Stimulated activated effector memory CD8-positive, alpha-beta T cell treated with anti-CD3 and anti-CD28 coated beads, Interleukin-12 subunit alpha, Interleukin-12 subunit beta, amount 100 ng/mL, for 72 hours (primary cell): ENCODE measurements around the gene HNRNPU.

Source experiments
- ATAC-seq: fragments of 150-1000 bp; cut with Tn5 transposase; 2 replicates; pipeline ENCODE4 v1.10.0; 2021
- DNase-seq, 2 donors: peaks; one replicate each; pipeline ENCODE4 v3.0.0; 2021 to 2022; ENCODE audit warnings: low spot score in 2 of 2
- H3K27ac Mint-ChIP-seq: one replicate; pipeline ENCODE4 v1.8.0; 2022; ENCODE audit warnings: mild to moderate bottlenecking, mixed read lengths
- H3K36me3 Mint-ChIP-seq: one replicate; pipeline ENCODE4 v1.8.0; 2022; ENCODE audit warnings: mild to moderate bottlenecking, mixed read lengths
- H3K4me1 Mint-ChIP-seq: one replicate; pipeline ENCODE4 v1.8.0; 2022; ENCODE audit warnings: mixed read lengths
- H3K4me3 Mint-ChIP-seq: one replicate; pipeline ENCODE4 v1.8.0; 2022; ENCODE audit warnings: mild to moderate bottlenecking, mixed read lengths
- H3K9me3 Mint-ChIP-seq: one replicate; pipeline ENCODE4 v1.8.0; 2022; ENCODE audit warnings: mixed read lengths

The HNRNPU gene

GRCh38 chr1:244864253-244865027 lies at the start of gene HNRNPU:
Gene HNRNPU (minus strand): TSS chr1:244864543. CDS start chr1:244864307, 236 bp downstream.
- Mint-ChIP-seq H3K9me3 (no peaks in the 10 kb centered on the region), H3K27ac (peak within 1 kb of the TSS; percentile 99), H3K4me3 (peak within 1 kb of the TSS; percentile 83), H3K36me3 (peaks cover 58% of the 10 kb centered on the region), H3K4me1 (peaks cover 32% of the 10 kb centered on the region)
- ATAC-seq (peak; percentile 83), DNase-seq (peak; percentile 96)

GRCh38 chr1:244913806-244914205 lies 49.5 kb upstream of the HNRNPU start:
- H3K9me3 Mint-ChIP-seq, result no peaks in the 10 kb centered on the region
- ATAC-seq, result no peak
- no peak for DNase-seq
- H3K36me3 Mint-ChIP-seq, result no peaks in the 10 kb centered on the region
- peaks cover 6% of the 10 kb centered on the region for H3K4me1 Mint-ChIP-seq
- no peak overlapping the region for H3K4me3 Mint-ChIP-seq
- H3K27ac Mint-ChIP-seq, result no peak overlapping the region

- DNase-seq (no peak), ATAC-seq (no peak)
- no peak overlapping the region for H3K4me3 Mint-ChIP-seq
- H3K27ac Mint-ChIP-seq, result no peak overlapping the region
- no peaks in the 10 kb centered on the region for H3K9me3 Mint-ChIP-seq
- no peaks in the 10 kb centered on the region for H3K4me1 Mint-ChIP-seq
- no peaks in the 10 kb centered on the region for H3K36me3 Mint-ChIP-seq
Measured at GRCh38 chr1:244904119-244904518, 39.8 kb upstream of the HNRNPU start.

GRCh38 chr1:244901400-244902015 lies 37.2 kb upstream of the HNRNPU start:
- no peaks in the 10 kb centered on the region for H3K36me3 Mint-ChIP-seq
- H3K4me3 Mint-ChIP-seq, result no peak overlapping the region
- no peaks in the 10 kb centered on the region for H3K9me3 Mint-ChIP-seq
- ATAC-seq (no peak), DNase-seq (no peak)
- H3K4me1 Mint-ChIP-seq, result no peaks in the 10 kb centered on the region
- H3K27ac Mint-ChIP-seq, result no peak overlapping the region

GRCh38 chr1:244897476-244898254 lies 33.3 kb upstream of the HNRNPU start:
- ATAC-seq (no peak), DNase-seq (no peak)
- Mint-ChIP-seq H3K4me1 (no peaks in the 10 kb centered on the region), H3K4me3 (no peak overlapping the region), H3K27ac (no peak overlapping the region), H3K36me3 (no peaks in the 10 kb centered on the region), H3K9me3 (no peaks in the 10 kb centered on the region)

DNA sequence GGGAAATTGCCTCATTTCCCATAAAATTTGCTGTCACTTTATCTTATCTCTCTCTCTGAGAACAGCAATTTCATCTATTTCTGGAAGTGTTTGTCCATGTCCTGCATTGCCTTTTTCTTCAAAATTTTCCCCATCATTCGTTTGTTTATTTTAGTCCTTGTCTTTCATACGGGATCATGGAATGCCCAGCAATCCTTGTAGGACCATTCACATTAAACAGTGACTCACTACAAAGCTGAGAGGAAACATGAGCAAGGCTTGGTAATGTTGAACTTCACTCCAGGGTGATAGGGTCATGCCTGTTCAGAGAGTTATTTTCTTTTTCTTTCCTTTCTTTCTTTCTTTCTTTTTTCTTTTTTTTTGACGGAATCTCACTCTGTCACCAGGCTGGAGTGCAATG lies 32.2 kb upstream of the HNRNPU start:
- Mint-ChIP-seq H3K4me3 (no peak overlapping the region), H3K9me3 (no peaks in the 10 kb centered on the region), H3K4me1 (no peaks in the 10 kb centered on the region), H3K36me3 (no peaks in the 10 kb centered on the region), H3K27ac (no peak overlapping the region)
- ATAC-seq (no peak), DNase-seq (no peak)

DNA sequence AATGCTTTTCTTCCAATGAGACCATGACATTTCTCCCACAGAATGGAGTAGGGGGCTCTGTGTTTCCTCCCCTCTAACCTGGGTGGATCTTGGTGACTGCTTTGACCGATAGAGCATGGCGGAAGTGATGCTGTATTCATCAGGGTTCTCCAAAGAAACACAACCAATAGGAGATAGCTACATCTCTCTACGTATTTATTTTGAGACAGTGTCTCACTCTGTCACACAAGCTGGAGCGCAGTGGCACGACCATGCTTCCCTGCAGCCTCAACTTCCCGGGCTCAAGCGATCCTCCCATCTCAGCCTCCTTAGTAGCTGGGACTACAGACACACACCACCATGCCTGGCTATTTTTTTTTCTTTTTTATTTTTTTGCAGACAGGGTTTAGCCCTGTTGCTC lies 29.5 kb upstream of the HNRNPU start:
- ATAC-seq, result no peak
- Mint-ChIP-seq H3K9me3 (no peaks in the 10 kb centered on the region), H3K27ac (no peak overlapping the region), H3K4me1 (no peaks in the 10 kb centered on the region), H3K36me3 (no peaks in the 10 kb centered on the region), H3K4me3 (no peak overlapping the region)
- no peak for DNase-seq

- DNase-seq, result no peak
- Mint-ChIP-seq H3K4me3 (no peak overlapping the region), H3K4me1 (no peaks in the 10 kb centered on the region), H3K27ac (no peak overlapping the region), H3K9me3 (no peaks in the 10 kb centered on the region), H3K36me3 (no peaks in the 10 kb centered on the region)
- no peak for ATAC-seq
Measured at GRCh38 chr1:244887281-244887680, 22.9 kb upstream of the HNRNPU start.

GRCh38 chr1:244881552-244882280 lies 17.4 kb upstream of the HNRNPU start:
- ATAC-seq (no peak), DNase-seq (no peak)
- Mint-ChIP-seq H3K36me3 (no peaks in the 10 kb centered on the region), H3K4me3 (no peak overlapping the region), H3K4me1 (no peaks in the 10 kb centered on the region), H3K9me3 (no peaks in the 10 kb centered on the region), H3K27ac (no peak overlapping the region)

GRCh38 chr1:244878681-244879080 lies 14.3 kb upstream of the HNRNPU start:
- Mint-ChIP-seq H3K9me3 (no peaks in the 10 kb centered on the region), H3K4me3 (no peak overlapping the region), H3K36me3 (no peaks in the 10 kb centered on the region), H3K4me1 (no peaks in the 10 kb centered on the region), H3K27ac (no peak overlapping the region)
- ATAC-seq (no peak), DNase-seq (no peak)

DNA sequence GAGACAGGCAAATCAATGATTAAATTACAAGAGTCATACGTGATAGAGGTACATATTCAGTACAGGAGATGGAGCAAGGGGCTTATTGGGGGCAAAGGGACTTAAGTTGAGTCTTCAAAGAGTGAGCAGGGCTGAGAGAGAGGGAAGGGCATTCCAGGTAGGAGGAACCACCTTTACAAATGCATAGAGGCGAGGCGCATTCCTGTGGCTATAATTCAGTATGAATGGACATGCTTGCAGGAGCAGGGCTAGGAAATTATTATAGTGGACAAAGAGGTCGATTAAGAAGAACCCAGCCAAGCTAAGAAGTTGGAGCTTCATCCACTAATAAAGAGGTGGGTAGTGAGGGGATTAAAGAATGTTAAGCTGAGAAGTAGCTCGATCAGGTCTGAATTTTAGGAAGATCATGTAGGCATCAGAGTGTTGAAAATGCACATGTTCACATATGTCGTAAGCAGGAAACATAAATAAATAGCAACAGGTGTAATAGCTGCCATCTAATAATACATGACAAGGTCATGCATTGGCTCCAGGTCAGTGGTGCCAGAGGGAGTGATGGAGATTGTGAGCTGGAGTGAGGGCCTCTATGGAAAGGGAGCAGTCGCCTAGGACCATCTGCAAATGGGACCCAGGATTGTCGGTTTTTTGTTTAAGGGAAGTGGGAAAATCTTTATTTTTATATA lies 12.0 kb upstream of the HNRNPU start:
- Mint-ChIP-seq H3K9me3 (no peaks in the 10 kb centered on the region), H3K4me3 (no peak overlapping the region), H3K27ac (no peak overlapping the region), H3K36me3 (no peaks in the 10 kb centered on the region), H3K4me1 (no peaks in the 10 kb centered on the region)
- ATAC-seq, result no peak
- no peak for DNase-seq

DNA sequence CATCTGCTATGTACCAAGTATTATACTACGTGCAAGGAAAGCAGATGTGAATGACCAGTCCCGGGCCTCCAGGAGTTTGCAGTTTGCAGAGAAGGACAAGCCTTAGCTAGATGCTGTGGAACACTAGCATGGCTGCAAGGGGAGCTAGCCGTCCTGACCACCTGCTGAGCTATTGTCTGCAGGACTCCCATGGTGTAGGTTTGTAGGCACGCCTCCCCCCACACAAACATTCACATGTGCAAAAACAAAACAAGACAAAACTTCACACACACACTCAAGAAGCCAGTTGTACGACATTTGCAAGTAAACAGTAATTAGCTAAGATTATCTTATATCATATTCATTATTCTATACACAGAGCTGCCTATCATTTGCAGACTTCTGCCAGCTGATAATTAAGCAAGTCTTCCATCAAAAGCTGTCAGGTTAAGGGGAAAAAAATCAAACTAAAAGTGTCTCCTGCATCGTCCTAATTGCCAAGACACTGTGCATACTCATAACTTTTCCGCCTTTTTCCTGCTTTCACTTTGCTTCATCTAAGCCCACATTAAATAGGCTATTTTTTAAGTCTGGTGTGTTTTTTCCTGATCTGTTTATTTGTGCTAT lies 10.7 kb upstream of the HNRNPU start:
- no peak overlapping the region for H3K27ac Mint-ChIP-seq
- no peaks in the 10 kb centered on the region for H3K36me3 Mint-ChIP-seq
- H3K9me3 Mint-ChIP-seq, result no peaks in the 10 kb centered on the region
- H3K4me3 Mint-ChIP-seq, result no peak overlapping the region
- DNase-seq, result no peak
- no peaks in the 10 kb centered on the region for H3K4me1 Mint-ChIP-seq
- ATAC-seq, result no peak

- DNase-seq (no peak), ATAC-seq (no peak)
- peaks cover 6% of the 10 kb centered on the region for H3K4me1 Mint-ChIP-seq
- peaks cover 3% of the 10 kb centered on the region for H3K36me3 Mint-ChIP-seq
- no peaks in the 10 kb centered on the region for H3K9me3 Mint-ChIP-seq
- no peak overlapping the region for H3K27ac Mint-ChIP-seq
- no peak overlapping the region for H3K4me3 Mint-ChIP-seq
Measured at GRCh38 chr1:244869950-244870349, 5.6 kb upstream of the HNRNPU start.

DNA sequence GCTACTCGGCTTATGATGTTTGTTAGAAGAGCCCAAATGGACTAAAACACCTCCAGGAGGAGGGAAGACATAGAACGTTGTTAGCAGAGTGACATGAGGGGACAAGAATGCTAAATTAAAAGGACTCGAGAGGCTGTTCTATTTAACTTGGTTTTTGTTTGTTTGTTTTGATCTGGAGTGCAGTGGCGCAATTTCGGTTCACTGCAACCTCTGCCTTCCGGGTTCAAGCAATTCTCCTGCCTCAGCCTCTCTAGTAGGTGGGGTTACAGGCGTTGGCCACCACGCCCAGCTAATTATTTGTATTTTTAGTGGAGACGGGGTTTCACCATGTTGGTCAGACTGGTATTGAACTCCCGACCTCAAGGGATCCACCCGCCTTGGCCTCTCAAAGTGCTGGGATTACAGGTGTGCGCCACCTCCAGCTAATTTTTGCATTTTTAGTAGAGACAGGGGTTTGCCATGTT lies 5.1 kb upstream of the HNRNPU start:
- no peaks in the 10 kb centered on the region for H3K9me3 Mint-ChIP-seq
- peaks cover 8% of the 10 kb centered on the region for H3K36me3 Mint-ChIP-seq
- no peak for ATAC-seq
- no peak overlapping the region for H3K27ac Mint-ChIP-seq
- no peak overlapping the region for H3K4me3 Mint-ChIP-seq
- peaks cover 8% of the 10 kb centered on the region for H3K4me1 Mint-ChIP-seq
- DNase-seq, result no peak
